HG03558 (cell line): ENCODE data around the gene PRR15L.

ENCODE experiments used
- ATAC-seq: cut with Tn5 transposase; IDR thresholded peaks from one replicate; pipeline ENCODE4 v1.9.1; 2021; ENCODE audit warnings: moderate number of reproducible peaks; ENCODE audit not compliant: unreplicated experiment; ENCODE audit errors: extremely low read depth

Gene PRR15L

DNA sequence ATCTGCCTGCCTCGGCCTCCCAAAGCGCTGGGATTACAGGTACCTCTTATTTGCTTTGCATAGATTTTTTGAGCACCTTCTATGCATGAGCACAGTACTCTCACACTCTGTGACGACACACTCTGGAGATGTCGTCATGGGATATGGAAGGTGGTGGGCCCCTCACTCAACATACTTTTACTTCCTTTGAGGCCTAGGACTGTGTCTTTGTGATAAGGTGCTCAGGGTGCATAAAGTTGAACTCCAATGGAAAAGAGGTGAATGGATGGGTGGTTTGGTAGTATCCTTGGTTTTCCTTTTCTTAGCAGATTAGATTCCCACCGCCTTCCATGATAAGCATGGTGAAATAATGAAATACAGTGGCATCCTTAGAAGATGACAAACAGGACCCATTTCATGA is 7.2 kb upstream of the PRR15L start:
- ATAC-seq, result no peak

DNA sequence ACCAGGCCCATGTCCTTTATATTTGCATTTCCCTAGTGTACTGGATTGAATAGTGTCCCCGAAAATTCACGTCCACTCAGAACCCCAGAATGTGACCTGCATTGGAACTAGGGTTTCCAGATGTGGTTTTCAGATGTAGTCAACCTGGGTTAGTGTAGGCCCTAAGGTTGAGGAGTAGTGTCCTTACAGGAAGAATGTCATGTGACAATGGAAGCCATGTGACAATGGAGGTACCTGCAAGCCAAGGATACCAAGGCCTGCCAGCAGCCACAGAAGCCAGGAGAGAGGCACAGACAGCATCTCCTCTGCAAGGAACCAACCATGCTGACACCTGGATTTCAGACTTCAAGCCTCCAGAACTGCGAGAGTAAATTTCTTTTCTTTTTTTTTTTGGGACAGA is 5.2 kb upstream of the PRR15L start:
- no peak for ATAC-seq

DNA sequence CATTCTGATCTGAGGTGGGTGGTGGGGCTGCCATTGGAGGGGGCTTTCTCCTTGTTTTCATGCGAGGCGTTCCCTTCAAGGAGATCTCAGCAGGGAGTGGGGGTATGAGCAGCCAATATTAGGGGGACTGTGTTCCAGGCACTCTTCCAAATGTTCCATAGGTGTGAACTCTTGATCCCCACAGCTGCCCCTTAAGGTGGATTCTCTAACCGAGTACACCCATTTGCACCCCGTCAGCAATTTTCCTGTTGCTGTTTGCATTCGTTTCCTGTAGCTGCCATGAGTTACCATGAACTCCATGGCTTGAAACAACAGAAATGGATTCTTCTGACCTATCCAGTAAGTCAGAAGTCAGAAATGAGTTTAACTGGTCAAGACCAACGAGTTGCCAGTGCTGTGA is 3.7 kb upstream of the PRR15L start:
- ATAC-seq, result no peak

DNA sequence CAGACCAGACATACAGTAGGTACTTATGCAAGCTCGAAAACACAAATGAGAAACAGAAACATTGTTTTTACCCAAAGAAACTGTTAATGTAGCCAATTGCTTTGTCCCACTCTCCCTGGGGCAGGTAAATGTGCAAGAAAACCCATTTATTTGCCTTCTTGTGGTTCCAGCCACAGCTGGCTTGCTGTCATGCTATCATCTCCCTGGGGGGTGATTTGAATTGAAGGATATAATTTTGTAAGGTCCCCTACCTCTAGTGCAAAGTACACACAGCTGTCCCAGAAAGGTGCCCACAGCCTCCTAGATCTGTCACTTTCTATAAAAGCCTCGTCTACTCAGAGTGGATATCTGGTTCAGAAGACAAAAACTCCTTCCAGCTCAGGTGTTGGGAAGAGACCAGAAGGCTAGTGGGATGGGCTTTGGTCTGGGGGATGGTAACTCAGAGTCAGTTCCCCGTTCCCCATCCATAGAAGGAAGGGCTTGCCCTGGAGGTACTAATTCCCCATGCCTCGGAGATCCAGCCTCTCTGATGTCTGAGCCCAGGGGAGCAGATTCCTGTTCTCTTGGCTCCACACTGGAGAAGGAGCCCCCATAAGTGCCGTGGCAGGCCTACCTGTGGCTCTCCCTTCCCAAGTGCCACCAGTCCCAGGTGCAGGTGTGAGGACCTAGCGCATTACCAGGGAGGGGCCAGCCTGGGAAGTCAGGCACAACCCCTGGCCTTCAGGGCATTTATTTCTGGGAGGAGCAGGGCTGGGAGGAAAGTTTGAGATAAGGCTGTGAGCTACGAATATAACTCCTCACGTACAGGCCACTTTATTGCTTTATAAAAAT is 2.4 kb upstream of the PRR15L start:
- no peak for ATAC-seq

DNA sequence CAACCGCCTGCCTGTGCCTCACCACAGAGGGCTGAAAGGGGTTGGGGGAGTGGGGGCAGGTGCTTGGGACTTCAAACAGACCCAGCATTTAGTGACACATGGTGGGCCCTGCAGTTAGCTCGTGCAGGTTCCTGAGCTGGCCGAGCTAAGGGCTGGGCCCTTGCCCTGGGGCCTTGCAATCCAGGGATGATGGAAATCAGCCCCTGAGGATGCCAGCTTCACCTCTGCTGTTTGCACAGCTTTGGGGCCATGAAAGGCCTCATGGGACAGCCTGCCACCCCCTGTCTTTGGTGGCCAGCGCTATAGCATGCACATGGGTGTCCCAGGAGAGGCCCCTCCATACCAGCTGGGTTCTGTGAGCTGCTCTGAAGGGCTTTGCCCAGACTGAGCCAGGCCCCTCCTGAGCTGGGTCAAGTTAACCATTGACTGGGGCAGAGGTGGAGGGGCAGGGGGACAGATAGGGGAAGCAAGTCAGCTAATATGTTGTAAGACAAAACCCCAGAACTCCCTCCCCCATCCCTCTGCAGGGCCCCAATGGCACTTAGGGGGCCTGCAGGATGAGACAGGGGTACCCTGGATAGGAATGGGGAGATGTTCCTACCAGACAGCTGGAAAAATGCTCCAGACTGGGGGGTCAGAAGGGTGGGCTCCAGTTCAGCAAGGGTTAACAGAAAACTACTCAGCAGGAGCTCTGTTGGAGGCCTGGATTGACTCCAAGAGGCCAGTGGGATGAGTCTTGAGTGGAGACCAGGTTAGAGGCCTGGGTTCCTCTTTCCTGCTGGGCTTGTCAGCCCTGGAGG is 692 bp downstream of the PRR15L start:
- no peak for ATAC-seq

DNA sequence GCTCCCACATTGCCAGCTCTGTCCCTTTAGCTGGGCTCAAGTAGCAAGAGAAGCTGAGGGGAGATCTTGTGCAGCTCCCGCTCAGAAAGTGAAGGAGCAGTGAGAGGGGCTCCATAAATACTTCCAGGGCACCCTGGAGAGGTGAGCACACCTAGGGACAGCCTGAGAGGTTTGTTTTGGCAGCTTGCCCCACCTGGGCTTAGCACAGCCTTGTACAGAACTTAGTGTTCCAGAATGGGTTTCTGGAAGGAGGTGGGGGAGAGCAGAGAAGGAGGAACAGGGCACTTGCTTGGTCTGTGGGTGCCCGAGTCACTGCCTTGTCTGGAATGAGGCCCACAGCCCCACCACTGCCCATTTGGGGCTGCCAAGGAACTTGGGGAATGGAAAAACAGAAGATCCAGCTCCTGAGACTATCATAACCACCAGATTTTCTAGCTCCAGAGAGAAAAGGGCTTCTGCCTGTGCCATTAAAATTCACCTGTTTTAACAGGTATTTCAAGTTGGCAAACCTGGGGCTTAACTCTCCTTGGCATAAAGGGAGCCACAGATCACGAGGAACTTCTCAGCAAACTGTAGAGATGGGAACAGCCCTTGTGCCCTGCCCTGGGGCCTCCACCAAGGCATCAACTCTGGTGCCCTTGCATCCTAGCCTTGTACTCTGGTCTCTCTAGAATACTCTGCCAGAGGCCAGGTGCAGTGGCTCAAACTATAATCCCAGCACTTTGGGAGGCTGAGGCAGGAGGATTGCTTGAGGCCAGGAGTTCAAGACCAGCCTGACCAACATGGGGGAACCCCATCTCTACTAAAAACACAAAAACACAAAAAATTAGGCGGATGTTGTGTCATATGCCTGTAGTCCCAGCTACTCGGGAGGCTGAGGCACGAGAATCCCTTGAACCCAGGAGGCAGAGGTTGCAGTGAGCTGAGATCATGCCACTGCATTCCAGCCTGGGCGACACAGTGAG is 1.9 kb downstream of the PRR15L start:
- ATAC-seq, result no peak

DNA sequence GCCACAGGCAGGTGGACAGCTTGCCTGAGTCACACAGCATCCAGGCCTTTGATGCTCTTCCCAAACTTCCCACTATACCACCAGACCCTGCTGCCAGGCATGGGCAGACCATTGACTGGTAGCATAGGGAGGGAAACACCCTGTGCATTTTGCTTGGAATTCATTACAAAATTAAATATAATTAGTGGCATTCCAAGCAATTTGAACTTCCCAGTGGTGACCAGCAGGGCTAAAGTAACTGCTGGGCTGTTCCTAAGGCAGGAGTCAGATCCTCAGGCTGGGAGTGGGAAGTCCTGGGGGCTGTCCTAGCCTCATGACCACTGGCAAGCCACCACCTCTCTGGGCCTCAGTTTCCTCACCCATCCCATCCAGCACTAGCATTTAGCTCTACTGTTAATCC is 3.8 kb downstream of the PRR15L start:
- no peak for ATAC-seq

DNA sequence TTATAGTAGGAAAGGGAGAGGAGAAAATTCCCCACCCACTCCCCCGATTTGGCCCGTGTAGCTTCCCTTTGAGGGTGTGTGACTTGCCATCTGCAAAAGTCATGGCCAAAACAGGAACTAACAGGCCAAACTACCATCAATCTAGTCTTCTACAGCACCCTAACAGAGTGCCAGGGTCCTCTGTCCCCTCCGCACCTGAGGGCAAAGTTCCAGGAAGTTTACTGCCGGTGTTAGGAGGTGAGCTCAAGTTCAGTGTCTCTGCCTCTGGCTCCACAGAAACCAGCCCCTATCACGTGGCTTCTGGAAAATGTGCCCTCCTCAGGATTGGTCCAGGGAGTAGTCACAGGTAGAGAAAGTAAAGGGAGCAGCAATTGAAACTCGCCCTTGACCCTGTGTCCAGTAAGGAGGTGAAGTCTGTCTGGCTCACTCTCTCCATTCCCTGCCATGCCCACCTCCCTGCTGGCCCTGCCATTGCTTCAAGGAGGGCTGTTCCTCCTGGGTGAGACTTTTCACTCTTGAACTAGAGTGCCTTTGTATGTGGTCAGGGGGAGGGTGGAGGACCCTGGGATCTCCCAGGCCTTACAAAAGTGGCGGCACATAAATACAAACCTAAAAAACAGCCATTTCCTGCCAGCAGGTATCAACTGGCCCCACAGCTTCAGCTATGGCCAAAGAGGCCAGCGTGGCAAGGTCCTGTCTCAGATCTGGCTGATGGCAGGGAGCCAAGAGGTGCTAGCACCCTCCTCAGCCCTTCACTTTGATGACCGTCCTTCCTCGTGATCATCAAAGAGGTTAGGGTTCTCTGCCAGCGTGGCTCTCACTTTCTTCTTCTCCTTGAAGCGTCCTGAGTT is 5.3 kb downstream of the PRR15L start:
- no peak for ATAC-seq

DNA sequence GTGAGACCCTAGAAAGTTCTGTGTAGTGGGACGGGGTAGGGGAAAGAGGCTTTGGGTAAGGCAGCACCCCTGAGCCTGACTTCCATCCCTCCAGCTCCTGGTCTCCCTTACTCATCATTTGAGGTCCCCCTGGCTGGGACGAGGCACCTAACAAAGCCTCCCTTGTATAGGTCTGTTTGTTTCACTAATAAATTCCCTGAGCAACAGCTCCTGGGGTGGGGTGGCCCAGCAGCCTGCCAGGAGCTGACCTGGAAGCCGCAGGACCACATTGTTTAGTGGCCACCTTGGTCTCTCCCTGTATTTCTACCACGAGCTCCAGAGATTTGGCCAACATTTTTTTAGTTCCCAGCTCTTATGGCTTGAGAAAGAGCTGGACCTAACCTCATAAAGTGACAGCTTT is 7.2 kb downstream of the PRR15L start:
- no peak for ATAC-seq

DNA sequence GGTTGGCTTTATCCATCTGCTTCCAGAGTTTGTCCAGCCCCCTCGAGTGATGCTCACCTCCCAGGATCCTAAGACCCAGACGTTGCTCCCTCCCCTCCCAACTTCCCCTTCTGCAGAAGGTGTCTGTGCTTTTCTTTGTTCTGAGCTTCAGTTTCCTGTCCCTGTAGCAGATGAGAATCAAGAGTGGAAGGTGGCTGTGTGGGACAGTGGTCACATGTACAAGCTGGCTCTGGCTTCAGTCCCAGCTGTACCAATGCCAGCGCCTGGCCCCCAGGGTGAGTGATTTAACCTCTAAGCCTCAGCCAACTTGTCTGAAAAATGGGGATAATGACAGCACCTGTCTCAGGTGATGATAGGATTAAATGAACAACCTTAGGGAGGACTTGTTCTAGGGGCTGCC is 7.7 kb downstream of the PRR15L start:
- no peak for ATAC-seq

DNA sequence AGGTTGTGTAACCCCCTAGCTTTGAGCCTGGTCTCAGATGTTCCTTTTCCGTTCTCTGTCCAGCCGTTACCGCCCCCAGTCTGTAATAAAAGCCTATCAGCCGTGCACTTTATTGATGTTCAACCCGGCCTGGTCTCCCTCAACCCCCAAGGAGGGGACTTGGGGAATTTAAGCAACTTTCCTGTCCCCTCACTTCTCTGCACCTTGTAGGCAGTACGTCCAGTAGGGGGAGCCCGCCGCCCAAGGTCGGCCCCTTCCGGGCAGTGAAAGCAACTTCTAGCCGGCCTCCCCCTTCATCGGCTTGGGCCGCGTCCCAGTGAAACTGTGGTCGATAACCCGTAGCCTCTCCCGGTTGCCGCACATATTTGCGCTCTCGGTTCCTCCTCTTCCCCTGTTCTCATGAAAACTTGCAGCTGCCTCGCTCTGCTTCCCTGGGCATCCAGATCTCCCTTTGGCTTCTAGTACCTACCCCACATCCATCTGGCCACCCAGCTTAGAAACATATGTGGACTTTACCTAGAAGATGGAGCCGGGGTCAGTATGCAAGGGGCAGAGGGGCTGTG is 8.4 kb downstream of the PRR15L start:
- no peak for ATAC-seq

DNA sequence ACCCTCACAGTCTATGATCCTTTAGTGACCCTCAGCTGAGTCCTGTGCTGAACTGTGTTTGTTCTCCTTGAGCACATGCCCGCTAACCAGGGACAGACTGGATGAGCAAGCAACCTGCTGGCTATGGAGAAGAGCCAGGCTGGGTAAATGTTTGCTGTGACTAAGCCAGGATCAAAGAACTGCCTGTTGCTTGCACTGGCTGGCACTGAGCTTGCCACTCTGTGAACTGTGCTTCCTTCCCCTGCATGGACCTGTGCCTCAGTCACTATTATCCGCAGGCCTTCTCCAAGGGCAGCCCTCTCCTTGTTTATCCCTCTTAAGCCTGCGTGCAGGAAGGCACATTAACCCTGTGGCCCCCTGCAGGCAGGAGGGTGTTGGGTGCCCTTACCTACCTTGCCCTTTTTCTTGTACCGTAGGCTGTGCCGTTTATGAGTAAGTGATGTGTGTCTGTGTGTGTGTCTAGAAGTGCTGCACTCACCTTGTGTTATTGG is 8.9 kb downstream of the PRR15L start:
- ATAC-seq, result no peak

DNA sequence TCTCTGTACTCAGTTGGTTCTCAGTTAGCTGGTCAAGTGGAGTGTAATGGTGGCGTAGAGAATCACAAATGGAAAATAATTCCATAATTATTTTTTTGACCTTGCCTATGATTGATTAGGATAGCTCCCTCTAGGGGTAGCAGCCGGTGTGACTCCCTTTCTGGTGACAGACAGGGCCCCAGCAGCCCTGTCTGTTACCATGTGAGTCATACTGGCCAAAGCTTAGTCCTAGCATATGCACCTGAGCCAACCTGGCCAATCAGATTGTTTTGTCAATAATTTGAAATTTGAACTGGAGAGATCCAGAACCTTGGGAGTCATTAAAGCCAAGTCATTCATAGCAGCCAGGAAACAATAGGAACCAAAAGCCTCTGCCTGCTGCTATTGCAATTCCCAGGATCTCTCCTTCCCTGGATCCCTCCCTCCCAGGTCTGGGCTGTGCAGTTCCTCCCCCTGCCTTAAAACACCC is 10.7 kb downstream of the PRR15L start:
- no peak for ATAC-seq

DNA sequence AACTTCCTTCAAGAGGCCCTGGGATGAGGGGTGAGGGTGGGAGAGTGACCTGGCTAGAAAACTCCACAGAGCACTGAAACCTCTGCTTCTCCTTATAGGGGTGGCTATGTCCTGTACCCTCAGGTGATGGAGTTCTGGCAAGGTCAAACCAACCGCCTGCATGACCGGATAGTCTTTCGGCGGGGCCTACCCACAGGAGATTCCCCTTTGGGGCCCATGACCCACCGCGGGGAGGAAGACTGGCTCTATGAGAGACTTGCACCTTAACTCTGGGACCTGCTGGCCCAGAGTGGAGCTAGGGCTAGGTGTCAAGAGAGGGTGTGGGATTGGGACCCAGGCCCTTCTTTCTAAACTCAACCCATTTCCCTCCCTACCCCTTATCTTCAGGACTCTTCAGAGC is 11.2 kb downstream of the PRR15L start:
- ATAC-seq, result no peak

DNA sequence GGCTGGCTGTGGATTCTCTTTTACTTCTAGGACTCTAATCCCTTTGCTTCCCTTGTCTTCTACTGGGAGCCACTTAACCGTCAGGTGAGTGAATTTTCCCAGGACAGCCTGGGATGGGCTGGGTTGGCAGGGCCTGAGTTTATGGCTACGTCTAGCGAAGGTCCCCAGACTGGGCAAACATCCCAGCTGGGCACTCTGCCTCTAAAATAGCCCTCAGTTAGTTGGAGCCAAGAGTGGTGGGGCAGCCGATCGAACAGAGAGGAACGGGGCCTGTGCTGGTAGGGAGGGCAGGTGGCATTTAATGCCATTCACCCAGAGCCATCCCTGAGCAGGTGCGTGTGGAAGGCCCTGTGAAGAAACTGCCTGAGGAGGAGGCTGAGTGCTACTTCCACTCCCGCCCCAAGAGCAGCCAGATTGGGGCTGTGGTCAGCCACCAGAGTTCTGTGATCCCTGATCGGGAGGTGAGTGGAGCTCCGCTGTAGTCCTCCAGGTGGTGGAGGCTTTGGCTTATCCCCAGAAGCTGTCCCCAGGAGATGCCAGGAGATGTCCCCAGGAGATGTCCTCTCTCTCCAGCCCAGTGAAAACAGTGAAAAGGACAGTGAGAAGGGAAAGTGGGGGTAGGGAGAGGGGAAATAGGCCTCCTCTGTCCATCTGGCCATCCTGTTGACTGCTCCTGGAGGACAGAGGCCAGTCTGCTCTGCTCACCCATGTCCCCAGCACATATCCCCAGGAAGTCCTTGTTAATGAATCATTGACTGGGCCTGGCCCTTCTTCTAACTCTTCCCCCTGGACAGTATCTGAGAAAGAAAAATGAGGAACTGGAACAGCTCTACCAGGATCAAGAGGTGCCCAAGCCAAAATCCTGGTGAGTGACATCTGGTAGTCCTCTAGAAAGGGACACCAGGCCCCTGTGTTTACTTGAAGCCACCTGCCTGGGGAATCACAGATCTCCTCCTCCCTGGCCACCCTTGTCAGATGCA is 11.9 kb downstream of the PRR15L start:
- ATAC-seq, result no peak

DNA sequence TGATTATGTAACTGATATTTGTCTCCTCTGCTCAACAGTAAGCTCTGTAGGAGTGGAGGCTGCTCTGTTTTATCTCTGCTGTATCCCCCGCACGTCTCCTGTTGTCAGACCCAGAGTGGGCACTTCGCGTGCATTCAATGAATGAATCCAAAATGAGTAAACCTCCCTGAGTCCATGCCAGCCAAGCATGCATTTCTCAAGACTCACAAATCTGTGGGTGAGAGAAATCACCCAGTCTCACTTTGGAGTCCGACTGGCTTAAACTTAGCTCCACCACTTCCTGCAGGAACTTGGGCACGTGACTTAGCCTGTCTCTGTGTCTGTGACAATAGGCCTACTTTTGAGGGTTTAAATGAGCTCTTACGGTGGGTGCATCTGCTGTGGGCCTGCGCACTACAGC is 12.6 kb downstream of the PRR15L start:
- no peak for ATAC-seq

DNA sequence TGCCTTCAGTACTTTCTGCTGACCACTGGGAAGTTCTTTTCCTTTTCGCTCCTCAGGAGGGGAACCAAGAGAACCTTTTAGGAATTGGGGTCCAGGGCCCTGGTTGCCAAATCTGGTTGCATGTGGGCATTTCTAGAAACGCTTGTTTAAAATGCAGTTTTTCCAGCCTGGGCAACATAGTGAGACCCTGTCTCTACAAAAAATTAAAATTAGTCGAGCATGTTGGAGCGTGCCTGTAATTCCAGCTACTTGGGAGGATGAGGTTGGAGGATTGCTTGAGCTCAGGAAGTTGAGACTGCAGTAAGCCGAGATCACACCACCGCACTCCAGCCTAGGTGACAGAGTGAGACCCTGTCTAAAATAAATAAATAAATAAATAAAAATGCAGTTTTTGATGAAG is 15.1 kb downstream of the PRR15L start:
- ATAC-seq, result no peak

DNA sequence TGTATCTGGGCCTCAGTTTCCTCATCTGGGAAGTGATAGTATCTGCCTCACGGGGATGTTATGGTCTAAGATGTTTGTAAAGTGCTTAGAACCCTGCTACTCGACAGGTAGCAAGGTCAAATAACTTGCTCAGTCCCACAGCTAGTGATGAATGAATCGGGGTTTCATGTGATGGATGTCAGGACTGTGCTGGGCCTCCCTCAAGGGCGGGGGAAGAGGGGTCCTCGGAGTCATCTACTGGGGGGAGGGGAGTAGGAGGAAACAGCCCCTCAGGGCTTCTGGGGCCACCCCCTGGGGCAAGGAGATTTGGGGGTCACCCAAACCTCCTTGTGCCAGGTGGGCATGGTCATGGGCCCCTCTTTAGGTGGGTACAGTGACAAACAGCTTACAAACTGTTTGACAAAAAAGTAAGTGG is 15.6 kb downstream of the PRR15L start:
- ATAC-seq, result no peak
